ENCODE results near the gene RDH16.

The RDH16 gene

DNA sequence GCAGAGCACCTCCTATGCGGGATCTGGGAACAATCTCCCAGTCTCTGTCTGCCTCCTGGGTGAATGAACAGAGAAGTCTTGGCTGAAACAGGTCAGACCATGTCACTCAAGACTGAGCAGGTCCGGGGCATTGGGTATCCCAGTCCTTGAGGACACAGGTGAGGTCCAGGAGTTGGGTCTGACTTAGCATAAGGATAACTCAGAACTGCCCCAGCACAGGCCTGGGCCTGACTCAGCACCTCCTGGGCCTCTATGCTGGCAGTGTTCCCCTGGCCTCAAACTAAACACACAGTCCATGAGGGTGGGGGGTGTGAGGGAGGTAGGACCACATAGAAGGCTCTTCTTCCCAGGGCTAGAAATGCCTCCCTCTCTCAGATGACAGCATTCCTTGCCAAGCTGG lies 21.7 kb downstream of the RDH16 start:
- DNase-seq (ENCODE audit: low spot score), result no peak
- ChIA-PET POLR2A (ENCODE audit: low non-redundant PET) (no interaction called here), CTCF (interaction anchor here (0.6 kb wide), 2 partner anchors 87 to 265 kb away, joined by 3 read pairs; no protein-coding TSS in a partner anchor)
- H3K27ac ChIP-seq, result no peak overlapping the region
- TF ChIP-seq, protein P1, sequence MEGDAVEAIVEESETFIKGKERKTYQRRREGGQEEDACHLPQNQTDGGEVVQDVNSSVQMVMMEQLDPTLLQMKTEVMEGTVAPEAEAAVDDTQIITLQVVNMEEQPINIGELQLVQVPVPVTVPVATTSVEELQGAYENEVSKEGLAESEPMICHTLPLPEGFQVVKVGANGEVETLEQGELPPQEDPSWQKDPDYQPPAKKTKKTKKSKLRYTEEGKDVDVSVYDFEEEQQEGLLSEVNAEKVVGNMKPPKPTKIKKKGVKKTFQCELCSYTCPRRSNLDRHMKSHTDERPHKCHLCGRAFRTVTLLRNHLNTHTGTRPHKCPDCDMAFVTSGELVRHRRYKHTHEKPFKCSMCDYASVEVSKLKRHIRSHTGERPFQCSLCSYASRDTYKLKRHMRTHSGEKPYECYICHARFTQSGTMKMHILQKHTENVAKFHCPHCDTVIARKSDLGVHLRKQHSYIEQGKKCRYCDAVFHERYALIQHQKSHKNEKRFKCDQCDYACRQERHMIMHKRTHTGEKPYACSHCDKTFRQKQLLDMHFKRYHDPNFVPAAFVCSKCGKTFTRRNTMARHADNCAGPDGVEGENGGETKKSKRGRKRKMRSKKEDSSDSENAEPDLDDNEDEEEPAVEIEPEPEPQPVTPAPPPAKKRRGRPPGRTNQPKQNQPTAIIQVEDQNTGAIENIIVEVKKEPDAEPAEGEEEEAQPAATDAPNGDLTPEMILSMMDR (conservative IDR thresholded peaks at IDR 0.05; ENCODE audit: low read depth), result no peak

DNA sequence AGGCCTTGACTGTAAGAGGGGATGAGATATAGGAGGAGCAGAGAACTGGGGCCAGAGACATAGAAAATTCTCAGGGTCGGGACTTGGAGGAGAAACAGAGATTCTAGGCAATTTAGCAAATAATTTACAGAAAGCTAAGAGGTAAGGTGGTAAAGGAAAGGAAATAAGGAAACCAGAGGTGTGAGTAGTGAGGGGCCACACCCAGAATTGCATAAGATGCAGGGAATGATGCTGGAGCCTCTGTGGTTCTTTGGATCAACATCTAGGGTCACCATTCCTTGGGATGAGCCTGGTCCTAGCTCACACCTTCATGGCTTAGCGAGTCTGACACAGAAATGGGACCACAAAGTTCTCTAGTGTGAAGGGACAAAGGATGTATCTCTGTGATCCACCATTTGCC lies 22.3 kb downstream of the RDH16 start:
- CTCF ChIA-PET, result no interaction called here
- DNase-seq (ENCODE audit: low spot score), result no peak
- TF ChIP-seq, protein P1 (conservative IDR thresholded peaks at IDR 0.05; ENCODE audit: low read depth), result no peak
- POLR2A ChIA-PET (ENCODE audit: low non-redundant PET), result no interaction called here
- H3K27ac ChIP-seq, result no peak overlapping the region

DNA sequence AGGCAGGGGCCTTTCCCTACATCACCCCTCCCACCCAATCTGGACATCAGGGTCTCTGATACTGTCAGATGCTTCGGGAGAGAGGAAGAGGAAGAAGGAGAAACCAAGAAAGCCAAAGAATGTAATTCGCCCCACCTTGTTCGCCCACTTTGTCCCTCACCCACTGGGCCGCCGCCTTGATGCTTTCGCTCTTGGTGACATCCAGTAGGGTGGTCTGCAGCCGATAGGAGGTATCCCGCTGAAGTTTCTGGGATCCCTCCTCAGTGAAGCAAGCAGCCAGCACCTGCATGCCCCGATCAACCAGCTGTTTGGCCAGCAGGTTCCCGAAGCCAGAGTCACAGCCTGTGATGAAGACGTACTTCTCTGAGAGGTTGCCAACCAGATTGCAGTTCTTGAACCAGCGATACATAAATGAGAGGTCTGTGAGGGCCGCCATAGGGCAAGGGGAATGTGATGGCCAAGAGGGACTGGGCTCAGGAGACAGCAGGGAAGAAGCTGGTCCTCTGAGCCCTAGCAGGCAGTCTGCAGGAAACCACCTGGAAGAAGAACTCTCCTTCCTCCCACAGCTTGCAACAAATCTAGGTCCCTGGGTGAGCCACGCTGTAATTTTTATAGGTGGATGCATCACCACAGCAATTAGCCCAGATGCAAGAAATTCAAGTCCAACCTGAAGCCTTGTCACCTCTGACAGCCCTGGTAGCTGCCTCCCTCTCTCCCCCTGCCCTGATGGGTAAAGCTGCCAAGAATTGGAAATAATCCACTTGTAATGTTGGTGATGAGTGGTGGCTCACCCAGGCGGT lies 23.4 kb downstream of the RDH16 start, which contains the start of gene SDR9C7:
SDR9C7 (minus strand) TSS at position 583 of the 800 bp plus-strand sequence; CDS start at position 436, 147 bp downstream.
- CTCF ChIA-PET, result no interaction called here
- H3K27ac ChIP-seq, result no peak within 1 kb of the TSS
- POLR2A ChIA-PET (ENCODE audit: low non-redundant PET), result no interaction called here
- TF ChIP-seq, protein P1 (conservative IDR thresholded peaks at IDR 0.05; ENCODE audit: low read depth), result no peak
- no peak for DNase-seq (ENCODE audit: low spot score)

DNA sequence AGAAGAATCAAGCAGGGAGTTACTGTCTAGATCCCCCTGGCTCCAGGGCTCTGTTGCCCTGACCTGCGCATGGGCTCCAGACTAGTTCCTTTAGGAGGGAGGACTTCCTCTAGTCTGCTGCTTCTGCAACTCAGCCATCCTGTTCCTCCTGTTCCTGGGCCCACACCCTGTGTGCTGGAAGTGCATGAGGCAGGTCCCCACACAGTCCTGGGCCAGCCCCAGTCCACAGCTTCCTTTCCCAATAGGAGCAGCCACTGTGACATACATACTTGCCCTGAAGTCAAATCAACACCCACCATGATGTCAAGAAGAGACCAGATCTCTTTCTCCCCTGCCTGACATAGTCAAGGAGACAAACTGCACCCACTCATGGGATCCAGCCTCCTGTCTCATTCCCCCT lies 24.5 kb downstream of the RDH16 start:
- H3K27ac ChIP-seq, result no peak overlapping the region
- CTCF ChIA-PET, result interaction anchor here (0.6 kb wide), 1 partner anchor 1176 kb away, joined by 3 read pairs; no protein-coding TSS in a partner anchor
- POLR2A ChIA-PET (ENCODE audit: low non-redundant PET), result no interaction called here
- no peak for DNase-seq (ENCODE audit: low spot score)
- TF ChIP-seq, protein P1 (conservative IDR thresholded peaks at IDR 0.05; ENCODE audit: low read depth), result no peak

DNA sequence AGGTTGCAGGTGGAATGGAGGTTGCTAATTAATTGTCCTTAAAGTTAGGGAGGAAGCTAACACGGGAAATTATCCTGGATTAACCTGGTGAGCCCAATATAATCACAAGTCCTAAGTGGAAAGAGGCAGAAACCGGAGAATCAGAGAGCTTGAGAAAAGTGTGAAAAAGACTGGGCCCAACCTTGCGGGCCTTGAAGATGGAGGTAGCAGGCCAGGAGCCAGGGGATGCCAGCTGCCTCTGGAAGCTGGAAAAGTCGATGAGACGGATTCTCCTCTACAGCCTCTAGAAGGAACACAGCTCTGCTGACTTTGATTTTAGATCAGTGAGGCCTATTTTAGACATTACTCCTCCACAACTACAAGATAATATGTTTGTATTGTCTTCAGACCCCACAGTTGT lies 25.3 kb downstream of the RDH16 start:
- CTCF ChIA-PET, result no interaction called here
- TF ChIP-seq, protein P1 (conservative IDR thresholded peaks at IDR 0.05; ENCODE audit: low read depth), result no peak
- H3K27ac ChIP-seq, result no peak overlapping the region
- no peak for DNase-seq (ENCODE audit: low spot score)
- POLR2A ChIA-PET (ENCODE audit: low non-redundant PET), result no interaction called here

DNA sequence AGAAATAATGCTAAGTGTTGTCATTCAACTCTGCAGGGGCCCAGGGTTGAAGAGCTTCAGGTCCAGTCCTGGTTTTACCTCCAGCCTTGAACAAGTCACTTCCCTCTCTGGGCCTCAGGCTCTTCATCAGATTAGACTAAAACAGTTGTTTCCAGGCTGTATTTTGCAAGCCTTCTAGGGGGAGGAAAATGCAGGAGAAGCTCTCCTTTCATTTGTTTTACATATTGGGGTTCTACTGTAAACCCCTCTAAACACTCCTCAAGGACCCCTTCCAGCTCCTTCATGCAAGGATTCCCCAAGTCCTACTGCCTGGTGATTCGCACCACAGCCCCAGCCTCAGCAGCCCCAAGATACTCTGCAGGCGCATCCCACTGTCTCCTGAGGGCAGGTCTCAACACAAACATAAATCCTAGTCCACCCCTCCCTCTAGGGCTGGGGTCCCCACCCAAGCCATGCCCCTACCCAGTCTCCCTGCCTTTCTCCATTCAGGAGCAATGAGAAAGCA lies 25.9 kb downstream of the RDH16 start:
- ChIA-PET POLR2A (ENCODE audit: low non-redundant PET) (no interaction called here), CTCF (interaction anchor here (0.6 kb wide), 1 partner anchor 98 kb away, joined by 5 read pairs; no protein-coding TSS in a partner anchor)
- TF ChIP-seq, protein P1 (conservative IDR thresholded peaks at IDR 0.05; ENCODE audit: low read depth), result no peak
- no peak overlapping the region for H3K27ac ChIP-seq
- DNase-seq (ENCODE audit: low spot score), result no peak

All from RWPE1 (cell line).